Measurements from ENCODE around the gene GALNT6.

GALNT6 gene

DNA sequence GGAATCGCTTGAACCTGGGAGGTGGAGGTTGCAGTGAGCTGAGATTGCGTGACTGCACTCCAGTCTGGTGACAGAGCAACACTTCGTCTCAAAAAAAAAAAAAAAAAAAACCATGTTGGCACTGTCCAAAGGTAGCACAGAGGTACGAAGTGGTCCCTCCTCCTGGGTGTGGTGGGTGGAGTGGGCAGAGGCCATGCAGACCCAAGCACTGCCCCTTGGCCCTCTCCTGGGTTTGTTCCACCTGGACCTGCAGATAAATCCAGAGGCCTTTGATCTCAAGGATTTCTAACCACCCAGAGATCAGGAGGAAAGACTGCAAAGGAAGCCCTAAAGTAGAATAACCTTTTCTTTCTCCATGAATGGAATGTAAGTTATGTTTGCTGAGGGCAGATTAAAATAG is 8.7 kb upstream of the GALNT6 start:
- no peak for DNase-seq (ENCODE audit: low spot score)
- H3K27me3 ChIP-seq (ENCODE audit: insufficient read depth, poor library complexity, severe bottlenecking), result no peaks in the 10 kb centered on the region

DNA sequence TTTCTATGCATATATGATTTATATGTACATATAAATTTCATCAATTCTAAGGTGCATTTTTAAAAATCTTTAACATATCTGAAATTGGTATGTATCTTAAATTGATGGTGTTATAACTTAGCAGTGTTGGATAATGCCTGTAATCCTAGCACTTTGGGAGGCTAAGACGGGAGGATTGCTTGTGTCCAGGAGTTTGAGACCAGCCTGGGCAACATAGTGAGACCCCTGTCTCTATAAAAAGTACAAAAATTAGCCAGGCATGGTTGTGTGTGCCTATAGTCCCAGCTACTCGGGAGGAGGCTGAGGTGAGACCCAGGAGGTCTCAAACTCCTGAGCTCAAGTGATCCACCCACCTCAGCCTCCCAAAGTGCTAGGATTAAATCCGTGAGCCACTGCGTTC is 6.5 kb upstream of the GALNT6 start:
- peaks cover 21% of the 10 kb centered on the region for H3K4me1 ChIP-seq (ENCODE audit: insufficient read depth, poor library complexity, severe bottlenecking)
- no peak overlapping the region for H3K4me3 ChIP-seq (ENCODE audit: severe bottlenecking)
- no peaks in the 10 kb centered on the region for H3K9me3 ChIP-seq (ENCODE audit: severe bottlenecking)
- no peak for ATAC-seq (ENCODE audit: low read depth)
- no peak for DNase-seq (ENCODE audit: low spot score)
- TF ChIP-seq, protein P1, sequence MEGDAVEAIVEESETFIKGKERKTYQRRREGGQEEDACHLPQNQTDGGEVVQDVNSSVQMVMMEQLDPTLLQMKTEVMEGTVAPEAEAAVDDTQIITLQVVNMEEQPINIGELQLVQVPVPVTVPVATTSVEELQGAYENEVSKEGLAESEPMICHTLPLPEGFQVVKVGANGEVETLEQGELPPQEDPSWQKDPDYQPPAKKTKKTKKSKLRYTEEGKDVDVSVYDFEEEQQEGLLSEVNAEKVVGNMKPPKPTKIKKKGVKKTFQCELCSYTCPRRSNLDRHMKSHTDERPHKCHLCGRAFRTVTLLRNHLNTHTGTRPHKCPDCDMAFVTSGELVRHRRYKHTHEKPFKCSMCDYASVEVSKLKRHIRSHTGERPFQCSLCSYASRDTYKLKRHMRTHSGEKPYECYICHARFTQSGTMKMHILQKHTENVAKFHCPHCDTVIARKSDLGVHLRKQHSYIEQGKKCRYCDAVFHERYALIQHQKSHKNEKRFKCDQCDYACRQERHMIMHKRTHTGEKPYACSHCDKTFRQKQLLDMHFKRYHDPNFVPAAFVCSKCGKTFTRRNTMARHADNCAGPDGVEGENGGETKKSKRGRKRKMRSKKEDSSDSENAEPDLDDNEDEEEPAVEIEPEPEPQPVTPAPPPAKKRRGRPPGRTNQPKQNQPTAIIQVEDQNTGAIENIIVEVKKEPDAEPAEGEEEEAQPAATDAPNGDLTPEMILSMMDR (IDR thresholded peaks at IDR 0.05; ENCODE audit: poor library complexity, severe bottlenecking), result no peak
- no peaks in the 10 kb centered on the region for H3K27me3 ChIP-seq (ENCODE audit: insufficient read depth, poor library complexity, severe bottlenecking)
- H3K27ac ChIP-seq (ENCODE audit: poor library complexity, severe bottlenecking), result no peak overlapping the region
- no peaks in the 10 kb centered on the region for H3K36me3 ChIP-seq (ENCODE audit: low read depth)

More for the DNA sequence above, 8.7 kb upstream of the GALNT6 start:
- TF ChIP-seq, protein P1 (IDR thresholded peaks at IDR 0.05; ENCODE audit: poor library complexity, severe bottlenecking), result no peak
- Histone ChIP-seq H3K9me3 (ENCODE audit: severe bottlenecking) (no peaks in the 10 kb centered on the region), H3K4me3 (ENCODE audit: severe bottlenecking) (no peak overlapping the region), H3K4me1 (ENCODE audit: insufficient read depth, poor library complexity, severe bottlenecking) (peaks cover under 1% of the 10 kb centered on the region), H3K36me3 (ENCODE audit: low read depth) (no peaks in the 10 kb centered on the region), H3K27ac (ENCODE audit: poor library complexity, severe bottlenecking) (no peak overlapping the region)
- no peak for ATAC-seq (ENCODE audit: low read depth)

DNA sequence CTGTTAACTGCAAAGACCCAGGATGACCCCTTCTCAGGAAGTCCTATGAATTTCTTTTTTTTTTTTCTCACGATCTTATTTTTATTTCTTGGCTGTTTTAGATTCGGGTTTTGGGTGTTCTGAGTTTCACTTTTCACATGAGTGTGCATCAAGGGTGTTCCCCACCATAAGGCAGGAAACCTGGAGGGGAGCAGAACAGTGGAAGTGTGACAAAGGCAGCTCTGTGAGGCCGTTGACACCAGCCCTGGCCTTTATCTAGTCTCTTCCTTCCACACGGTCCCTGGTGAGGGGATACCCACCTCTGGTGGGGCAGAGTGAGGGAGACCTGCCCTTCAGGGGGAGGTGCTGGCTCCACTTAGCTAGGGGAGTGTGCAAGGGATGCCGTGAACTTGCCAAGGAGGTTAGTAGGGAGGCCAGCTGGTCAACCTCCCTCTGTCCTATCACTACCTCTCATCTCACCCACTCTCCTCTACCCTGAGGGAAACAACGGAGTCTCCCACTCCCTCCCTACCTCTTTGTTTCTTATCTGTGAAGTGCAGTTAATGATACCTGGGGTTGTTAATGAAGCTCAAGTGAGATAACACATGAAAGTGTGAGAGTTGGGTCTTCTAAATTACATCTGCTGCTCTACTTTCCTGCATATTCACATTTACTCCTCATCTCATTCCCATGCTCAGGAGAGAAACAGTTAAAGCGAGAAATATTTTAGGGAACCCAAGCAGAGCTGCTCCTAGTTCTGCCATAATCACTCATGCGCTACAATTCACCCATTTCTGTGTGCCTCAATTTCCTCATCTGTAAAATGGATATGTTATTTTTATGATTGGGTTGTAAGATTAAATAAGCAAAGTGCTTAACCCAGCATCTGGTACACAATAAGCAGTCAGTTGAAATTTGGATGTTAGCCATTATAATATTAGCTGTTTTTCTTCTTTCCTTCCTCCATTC is 4.4 kb upstream of the GALNT6 start:
- TF ChIP-seq, protein P1 (IDR thresholded peaks at IDR 0.05; ENCODE audit: poor library complexity, severe bottlenecking), result no peak
- Histone ChIP-seq H3K27me3 (ENCODE audit: insufficient read depth, poor library complexity, severe bottlenecking) (no peaks in the 10 kb centered on the region), H3K36me3 (ENCODE audit: low read depth) (no peaks in the 10 kb centered on the region), H3K4me3 (ENCODE audit: severe bottlenecking) (no peak overlapping the region), H3K4me1 (ENCODE audit: insufficient read depth, poor library complexity, severe bottlenecking) (peaks cover 22% of the 10 kb centered on the region), H3K9me3 (ENCODE audit: severe bottlenecking) (no peaks in the 10 kb centered on the region), H3K27ac (ENCODE audit: poor library complexity, severe bottlenecking) (peak overlapping the region; percentile 88)
- DNase-seq (ENCODE audit: low spot score) (no peak), ATAC-seq (ENCODE audit: low read depth) (no peak)

DNA sequence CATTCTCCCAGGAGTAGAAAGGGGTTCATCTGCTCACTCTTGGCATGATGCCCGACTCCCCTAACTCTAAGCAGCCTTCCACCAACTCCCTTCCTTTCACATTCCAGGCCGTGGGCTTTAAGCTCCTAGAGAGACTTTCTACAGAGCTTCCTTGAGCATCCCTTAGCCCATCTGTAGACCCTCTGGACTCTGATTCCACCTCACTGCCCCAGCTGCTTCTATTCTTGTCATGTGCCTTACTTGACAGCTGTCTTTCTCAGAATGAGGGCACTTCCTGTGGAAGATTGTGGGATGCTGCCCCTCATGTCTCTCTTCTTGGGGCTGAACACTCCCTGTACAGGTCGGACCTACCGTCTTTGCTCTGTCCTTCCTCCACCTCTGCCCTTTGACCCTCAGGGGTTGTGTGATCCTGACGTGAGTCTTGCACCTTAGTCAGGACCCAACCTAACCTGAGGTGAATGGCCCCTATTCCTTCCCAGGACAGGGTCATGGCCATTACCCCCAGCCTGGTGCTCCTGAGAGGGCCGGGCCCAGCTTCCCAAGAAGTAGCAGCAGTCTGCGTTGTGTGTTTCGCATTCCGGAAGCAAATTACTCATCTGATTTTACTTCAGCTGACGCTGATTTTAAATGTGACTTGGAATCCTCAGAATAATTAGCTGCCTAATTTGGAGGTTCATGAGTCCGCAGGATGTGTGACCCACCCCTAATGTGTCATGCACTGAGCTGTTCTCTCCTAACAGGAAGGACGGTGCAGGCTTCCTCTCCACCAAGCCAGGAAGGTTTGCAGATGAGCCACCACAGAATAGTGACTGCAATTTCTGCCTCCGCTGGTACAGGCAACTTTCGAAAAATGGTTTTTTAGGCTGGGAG is 2.7 kb upstream of the GALNT6 start:
- H3K4me3 ChIP-seq (ENCODE audit: severe bottlenecking), result no peak overlapping the region
- no peaks in the 10 kb centered on the region for H3K36me3 ChIP-seq (ENCODE audit: low read depth)
- TF ChIP-seq, protein P1 (IDR thresholded peaks at IDR 0.05; ENCODE audit: poor library complexity, severe bottlenecking), result no peak
- peaks cover 29% of the 10 kb centered on the region for H3K4me1 ChIP-seq (ENCODE audit: insufficient read depth, poor library complexity, severe bottlenecking)
- no peaks in the 10 kb centered on the region for H3K9me3 ChIP-seq (ENCODE audit: severe bottlenecking)
- ATAC-seq (ENCODE audit: low read depth), result peak; percentile 86
- no peaks in the 10 kb centered on the region for H3K27me3 ChIP-seq (ENCODE audit: insufficient read depth, poor library complexity, severe bottlenecking)
- DNase-seq (ENCODE audit: low spot score), result peak; percentile 88
- H3K27ac ChIP-seq (ENCODE audit: poor library complexity, severe bottlenecking), result peak overlapping the region; percentile 88
